NCI-H2196 treated with DMSO at 0.1 percent for 48 hours (cell line): ENCODE data around the gene CAMK1D.
A peak's percentile ranks its signal among the peaks of the same experiment; 100 is the strongest.

Experiments
- DNase-seq: peaks from one replicate; lab custom pipeline; 2025; ENCODE audit not compliant: unreplicated experiment; lab: John Stamatoyannopoulos, UW

Gene CAMK1D

DNA sequence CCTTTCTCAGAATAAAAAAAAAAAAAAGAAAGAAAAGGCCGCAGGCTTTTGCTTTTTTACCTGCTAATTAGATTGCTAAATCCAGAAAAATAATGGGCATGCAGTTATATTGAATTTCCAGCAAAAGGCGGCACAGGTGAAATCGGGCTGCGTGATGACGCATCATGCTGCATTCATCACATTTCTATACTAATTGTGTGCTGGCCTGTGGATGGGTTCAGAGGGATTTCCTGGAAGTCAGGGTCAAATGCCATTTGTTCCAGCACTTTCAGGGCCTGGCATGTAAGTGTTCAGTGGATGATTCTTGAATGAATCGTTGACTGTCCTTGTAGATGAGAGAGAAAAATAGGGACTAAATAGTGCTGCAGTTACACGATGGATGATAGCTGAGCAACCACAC, 292.7 kb downstream of the CAMK1D start:
- DNase-seq = no peak

DNA sequence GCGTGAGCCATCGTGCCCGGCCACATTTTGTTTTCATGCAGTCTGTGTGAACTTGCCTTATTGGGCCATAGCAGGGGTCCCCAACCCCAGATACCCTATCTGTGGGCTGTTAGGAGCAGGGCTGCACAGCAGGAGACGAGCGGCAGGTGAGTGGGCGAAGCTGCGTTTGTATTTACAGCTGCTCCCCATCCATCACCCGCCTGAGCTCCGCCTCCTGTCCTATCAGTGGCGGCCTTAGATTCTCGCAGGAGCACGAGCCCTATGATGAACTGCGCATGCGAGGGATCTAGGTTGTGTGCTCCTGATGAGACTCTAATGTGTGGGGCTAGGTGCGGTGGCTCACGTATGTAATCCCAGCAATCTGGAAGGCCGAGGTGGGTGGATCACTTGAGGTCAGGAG, 293.9 kb downstream of the CAMK1D start:
- no peak for DNase-seq

DNA sequence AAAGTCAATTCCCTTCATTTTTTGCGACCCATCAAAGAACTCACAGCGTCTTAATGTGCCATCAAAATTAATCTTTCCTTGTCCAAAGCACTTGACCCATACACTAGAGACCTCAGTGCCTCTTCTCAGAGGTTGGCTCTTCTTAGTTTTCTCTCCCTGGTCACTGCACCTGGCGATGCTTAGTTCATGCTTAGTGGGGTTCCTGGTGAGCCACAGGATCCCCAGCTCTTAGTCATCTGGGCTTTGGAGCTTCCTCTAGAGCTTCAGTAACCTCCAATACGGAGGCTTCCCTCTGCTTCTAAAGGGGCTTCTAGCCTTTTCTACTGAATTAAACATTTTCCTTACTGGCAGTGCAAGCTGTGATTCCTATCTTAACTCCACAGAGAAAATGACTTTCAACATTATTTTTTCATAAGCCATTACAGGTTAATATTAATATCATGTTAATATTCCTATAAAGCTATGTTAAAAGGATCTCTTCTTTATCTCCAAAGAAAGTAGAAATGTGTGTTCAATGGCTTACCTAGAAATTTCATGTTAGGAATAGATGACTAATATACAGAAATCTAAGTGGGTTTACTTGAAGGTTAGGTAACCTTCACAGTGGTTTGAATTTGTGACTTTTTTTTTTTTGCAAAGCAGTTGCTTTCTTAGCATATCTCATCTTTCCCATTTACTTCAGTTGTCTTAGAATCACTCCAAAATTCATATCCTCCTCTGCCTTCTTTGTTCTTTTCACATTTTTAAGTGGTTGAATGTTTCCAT, 295.2 kb downstream of the CAMK1D start:
- DNase-seq = no peak

DNA sequence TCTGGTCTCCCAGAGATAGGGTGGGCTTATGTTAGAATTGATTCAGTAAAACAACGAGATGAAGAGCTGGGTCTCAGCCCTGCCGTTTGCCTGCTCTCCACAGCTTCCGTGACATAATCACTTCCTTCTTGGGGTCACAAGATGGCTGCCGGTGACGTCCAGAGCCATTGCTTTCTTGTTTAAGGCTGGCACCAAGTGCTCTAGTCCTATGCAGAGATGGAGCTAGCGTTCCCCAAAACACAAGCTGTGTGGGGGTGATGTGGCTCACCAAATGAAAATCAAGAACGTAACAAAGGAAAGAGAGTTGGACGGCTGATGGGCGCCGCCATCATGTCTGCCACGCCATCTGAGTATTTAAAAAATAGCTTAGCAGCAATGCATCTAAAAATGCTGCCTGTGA, 296.1 kb downstream of the CAMK1D start:
- no peak for DNase-seq

DNA sequence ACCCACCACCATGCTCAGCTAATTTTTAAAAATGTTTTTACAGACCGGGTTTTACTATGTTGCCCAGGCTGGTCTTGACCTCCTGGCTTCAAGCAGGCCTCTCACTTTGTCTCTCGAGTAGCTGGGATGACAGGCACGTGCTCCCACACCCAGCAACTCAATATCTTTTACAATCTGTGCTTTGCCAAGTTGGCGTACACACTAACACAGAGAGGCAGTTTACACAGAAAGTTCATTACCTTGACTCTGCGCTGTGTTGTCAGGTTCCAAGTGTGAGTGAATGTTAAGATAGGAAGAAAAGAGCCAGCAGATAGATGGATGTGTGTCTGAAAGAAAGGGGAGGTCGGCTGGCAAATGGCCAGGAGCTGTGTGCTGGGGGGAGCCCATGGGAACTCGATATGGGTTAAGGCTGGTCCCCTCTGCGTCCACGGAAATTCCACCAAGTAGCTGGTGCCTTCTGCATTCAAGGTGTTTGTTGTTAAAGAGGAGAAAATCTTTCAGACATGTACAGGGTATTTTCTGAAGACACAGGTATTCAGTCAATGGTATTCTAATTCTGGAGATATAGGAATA, 299.8 kb downstream of the CAMK1D start:
- DNase-seq = no peak

DNA sequence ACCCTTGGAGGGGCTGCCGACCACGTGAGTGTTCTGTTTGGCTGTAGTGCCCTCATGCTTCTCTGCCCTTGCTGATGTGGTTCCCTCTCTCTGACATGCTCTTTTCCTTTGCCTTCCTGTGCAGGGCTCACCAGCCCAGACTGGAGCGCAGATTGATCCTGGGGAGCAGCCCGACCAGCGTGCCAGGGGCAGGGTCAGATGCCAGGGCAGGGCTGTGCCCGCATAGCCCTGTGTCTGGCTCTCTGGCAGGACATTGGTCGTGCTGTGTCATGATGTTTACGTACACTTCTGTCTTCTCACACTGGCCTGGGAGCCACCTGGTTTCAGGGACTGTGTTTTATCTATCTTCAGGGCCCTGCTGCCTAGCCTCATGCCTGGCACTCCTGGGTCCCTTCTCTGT, 300.8 kb downstream of the CAMK1D start:
- no peak for DNase-seq

DNA sequence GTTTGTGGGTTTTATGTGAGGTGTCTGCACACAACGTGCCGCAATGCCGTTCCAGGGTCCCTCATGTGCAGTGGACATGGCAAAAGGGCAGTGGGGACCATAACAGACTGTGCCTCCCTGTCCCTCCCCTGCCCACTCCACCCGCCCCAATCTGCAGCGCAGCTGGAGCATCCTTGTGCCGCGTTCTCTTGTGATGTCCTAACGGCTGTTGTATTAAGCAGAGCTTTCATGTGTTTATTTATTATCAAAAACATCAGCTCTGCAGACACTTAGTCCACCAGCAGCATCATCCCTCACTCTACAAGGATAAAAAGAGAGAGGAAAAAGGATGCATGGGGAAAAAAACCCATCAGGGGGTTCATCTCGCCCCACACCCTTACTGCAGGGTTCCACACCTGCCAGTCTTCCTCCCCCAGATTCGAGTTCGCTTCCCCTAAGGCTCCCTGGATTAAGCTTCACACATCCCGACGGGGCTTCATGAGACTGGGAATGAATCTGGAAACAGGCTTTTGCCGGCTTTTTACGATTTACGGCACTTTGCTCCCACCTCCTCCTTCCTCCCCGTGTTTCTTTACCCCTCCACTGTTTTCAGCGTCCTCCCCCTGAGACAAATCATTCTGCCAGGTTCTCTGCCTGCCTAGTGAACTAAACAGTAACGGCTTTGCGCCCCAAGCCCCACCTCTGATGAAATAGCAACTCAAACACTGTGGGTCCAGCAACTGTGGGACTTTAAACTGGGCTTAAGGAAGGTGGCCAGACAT, 301.4 kb downstream of the CAMK1D start:
- no peak for DNase-seq

DNA sequence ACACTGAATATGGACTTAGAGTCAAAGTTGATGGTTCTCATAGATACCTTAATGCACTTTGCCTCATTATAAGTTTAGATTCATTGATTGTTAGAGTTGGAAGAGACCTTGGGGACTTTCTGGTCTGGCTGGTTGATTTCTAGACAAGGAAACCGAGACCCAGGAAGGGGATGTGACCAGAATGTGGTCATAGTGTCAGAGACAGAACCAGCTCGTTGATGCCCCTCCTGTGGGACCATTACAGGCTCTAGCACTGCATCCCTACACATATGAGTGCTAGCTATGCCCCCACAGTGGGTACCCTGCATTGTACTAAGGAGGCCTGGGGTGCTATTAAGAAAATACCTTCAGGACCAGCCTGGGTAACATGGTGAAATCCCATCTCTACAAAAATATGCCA, 306.6 kb downstream of the CAMK1D start:
- DNase-seq = no peak

DNA sequence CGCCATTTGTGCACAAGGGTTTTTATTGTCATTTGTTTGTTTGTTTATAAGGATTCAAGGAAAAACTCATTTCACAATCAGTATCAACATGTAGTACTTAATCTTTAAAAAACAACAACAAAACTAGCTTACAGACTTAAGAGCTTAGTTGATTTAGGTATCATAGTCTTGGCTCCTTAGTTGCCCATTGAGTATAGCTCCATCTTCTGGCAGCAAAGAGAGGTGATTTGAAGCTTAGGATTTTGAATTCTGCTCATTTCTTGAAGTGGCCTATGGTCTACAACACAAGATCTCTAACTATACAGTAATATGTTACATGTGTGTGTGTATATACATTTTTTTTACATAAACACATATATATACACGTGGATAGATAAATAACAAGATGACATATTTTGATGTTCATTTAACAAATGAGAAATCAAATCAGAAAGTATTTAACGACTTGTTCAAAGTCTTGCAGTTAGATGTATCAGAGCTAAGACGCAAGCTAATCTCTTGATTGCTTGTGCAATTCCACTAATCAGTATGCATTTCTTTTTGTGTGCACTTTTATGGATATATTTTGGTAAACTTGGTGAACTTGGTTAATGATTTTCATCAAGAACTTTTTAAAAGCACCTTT, 307.3 kb downstream of the CAMK1D start:
- DNase-seq = peak; percentile 29

DNA sequence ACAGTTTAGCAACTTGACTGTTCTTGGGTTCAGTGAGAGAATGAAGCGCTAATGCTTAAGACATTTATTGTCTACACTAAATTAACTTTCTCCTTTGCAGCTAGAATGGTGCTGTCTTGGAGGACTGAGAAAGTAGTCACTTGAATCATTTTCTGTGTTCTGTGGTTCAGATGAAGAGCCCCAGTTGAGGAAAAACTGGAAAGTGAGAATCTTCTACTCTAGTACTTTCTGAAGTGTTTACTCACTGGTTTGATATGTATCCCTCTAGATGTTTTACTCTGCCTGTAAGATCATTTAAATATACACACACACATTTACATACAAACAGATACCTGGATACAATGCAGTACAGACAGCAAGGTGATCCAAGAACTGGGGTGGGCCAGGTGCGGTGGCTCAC, 308.1 kb downstream of the CAMK1D start:
- DNase-seq = no peak

DNA sequence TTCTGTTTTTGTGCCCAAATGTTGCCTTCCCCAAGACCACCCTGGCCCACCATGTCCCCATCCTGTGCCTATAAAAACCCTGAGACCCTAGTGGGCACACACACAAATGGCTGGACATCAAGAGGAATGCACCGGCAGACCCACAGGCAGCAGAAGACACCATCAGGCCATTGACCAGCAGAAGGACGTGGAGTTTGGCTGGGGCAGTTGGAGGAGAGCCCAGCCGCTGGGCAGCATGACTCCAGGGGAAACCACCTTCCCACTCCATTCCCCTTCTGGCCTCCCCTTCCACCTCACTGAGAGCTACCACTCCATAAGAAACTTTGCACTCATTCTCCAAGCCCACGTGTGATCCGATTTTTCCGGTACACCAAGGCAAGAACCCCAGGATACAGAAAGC, 309.2 kb downstream of the CAMK1D start:
- DNase-seq = no peak

DNA sequence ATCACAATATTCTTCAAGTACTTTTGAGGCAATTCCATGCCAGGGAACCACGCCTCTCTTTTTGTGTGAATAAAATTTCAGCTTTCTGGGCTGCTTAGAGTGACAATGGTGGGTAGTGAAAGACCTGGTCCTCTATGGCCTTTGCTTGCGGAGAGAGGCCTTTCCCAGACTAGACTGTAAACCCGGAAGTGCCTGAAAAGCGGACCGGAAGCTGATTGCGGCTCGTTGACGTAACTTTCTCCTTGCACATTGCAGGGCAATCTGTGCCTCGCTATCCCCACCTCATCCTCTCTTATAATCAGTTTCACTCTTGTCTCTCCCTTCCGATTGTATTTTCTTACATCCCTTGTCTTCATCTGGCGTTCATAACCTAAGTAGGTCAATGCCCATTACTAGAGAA, 310.4 kb downstream of the CAMK1D start:
- DNase-seq = no peak

DNA sequence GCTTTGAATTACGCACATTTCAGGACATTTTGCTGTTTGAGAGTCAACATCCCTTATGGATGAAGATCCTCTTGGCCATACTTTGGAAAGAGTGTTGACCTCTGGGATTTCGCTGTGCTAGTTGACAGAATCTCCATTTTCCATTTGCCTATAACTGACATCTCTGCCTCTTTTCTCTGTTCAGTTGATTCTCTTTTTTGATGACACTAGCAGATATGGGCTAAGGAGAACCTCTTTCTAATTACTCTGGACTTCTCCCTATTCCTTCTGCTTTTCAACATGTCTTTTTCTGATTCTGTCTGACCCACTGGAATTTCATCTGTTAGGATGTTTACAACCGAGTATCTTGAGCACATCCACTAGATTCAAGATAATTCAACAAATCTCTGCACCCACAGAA, 311.5 kb downstream of the CAMK1D start:
- DNase-seq = no peak

DNA sequence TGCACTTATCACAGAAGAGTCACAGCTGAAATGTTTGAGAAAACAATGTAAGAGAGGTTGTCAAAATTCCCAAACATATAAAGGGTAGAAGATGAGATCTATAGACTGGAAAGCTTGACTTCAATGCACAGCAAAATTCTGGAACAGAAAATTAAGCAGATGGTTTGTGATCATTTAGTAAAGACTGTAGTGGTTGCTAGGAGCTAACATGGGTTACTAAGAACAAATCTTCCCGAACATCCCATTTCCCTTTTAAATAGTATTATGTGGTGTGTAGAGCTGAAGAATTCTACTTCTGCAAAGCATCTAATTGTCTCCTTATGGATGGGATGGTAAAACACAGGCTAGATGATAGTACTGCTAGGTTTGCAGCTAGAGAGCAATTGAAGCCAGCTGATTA, 312.3 kb downstream of the CAMK1D start:
- no peak for DNase-seq

DNA sequence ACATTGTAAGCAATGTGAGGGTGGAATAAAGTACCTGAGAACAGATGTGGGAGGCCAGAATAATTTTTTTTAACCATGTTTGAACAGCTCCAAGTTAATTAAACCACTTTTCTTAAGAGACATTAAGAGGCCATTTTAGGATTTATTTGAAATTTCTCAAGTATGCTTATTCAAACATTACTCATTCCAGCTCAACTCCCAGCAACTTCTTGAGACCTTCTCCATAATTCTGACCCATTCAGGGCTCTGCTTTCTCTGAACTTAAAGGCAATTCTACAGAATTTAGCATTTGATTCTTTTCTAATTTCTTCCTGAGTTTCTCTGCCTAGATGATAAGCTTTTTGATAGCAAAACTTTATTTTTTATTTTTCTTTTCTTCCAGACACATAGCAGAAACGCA, 314.5 kb downstream of the CAMK1D start:
- DNase-seq = no peak

DNA sequence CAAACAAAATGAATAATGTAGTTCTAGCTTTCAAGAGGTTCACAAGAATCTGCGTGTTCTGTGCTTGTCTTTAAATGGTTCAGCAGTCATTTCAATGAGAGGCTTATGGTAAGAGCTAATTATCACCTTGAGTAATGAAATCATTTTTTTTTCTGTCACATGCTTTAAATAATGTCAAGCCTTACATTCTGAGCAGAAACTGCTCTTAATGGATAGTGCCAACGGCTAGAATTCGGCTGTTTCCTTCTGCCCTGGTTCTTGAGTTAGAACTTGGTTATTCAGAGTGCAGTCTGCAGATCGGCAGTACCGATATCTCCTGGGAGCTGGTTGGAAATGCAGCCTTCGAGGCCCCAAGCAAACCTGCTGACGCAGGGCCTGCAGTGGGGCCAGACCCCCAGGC, 316.2 kb downstream of the CAMK1D start:
- DNase-seq = no peak

DNA sequence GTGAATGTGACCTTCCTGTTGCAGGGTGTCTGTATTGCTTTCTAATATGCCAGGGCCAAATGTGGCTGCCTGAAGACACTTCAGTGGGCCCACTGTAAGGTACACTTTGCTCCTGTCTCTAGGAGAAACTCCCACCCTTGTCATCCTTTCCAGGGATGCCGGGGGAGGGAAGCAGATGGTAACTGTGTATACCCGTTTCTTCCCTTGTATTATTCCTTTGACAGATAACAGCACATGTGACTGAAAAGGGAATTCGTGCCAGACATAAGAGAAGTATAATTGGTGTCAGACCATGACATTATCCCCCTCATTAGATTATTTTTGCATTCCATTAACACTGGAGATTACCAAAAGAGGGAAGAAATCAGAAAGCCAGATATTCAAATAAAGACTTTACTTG, 317.7 kb downstream of the CAMK1D start:
- DNase-seq = no peak

DNA sequence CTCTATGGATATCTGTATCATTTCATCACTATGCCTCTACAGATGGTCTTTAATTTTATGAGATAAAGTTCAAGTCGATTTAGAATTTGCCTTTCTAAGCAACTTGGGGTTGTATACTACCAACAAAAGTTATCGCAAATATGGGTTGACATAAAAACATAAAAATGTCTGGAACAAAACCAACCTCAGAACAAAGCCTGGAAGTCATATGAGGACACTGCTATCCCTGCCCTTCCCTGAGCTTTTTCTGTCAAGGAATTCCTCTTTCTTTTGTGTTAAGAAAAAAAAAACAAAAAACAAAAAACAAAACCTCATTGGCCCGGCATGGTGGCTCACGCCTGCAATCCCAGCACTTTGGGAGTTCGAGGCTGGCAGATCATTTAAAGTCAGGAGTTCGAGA, 319.3 kb downstream of the CAMK1D start:
- DNase-seq = no peak

DNA sequence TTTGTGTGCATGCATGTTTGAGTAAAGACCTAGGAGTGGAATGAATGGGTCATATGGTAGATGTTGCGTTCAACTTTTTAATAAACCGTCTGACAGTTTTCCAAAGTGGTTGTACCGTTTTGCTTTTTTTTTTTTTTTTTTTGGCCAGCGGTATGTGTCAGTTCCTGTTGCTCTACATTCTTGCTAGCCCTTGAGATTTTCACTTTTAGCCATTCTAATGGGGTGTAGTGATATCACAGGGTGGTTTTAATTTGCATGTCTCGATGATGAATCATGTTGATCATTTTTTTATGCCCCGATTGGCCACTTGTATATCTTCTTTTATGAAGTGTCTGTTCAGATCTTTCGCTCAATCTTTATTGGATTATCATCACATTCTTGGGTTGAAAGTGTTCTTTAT, 320.7 kb downstream of the CAMK1D start:
- no peak for DNase-seq

DNA sequence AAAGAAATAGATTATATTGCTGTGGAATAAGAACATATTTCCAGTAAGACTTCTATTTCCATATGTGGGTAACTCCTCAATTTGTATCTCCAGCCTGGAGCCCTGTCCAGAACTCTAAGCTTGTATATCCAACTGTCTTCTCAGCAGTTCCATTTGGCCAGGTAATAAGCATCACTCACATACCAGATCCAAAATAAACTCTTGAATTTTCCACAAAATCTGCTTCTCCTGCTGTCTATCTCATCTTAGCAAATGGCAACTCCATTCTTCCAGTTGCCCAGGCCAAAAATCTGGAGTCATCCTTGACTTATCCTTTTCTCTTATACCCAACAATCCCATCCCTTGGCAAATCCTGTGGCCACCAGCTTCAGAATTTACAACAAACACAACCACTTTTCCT, 325.8 kb downstream of the CAMK1D start:
- DNase-seq = no peak

DNA sequence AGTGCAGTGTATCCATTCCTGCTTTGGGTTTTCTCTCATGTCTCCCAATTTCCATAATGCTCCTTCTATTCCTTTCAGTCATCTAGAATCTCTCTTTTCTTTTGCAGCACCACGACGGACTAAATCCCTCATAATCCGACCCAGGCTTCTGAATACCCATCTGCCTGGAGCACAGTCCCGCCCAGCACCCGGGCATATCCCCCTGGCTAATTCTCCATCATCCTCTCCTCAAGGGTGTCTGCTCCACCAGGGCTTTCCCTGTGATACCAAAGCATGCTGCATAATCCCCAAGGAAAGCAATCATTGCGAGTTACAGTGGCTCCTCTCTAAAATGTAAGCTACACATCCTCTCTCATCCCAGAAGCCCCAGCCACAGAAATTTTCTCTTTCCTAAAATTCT, 330.3 kb downstream of the CAMK1D start:
- DNase-seq = no peak

DNA sequence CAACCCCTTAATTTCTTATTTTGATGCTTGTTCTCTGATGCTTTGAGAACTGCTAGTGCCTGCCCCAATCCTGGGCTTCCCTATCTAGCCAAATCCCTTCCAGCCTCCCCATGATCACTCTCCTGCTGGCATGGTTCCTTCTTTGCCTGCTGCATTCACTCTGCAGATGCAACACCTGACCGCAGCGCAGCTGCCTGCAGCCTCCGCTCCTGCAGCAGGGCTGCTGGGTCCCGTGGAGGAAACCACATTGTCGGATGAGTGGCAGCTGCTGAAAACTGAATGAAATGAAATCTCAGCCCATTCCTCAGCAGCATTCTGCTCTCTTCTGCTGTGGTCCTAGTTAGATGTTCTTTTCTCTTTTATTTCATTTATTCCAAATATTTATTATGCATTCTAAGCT, 331.9 kb downstream of the CAMK1D start:
- no peak for DNase-seq
